ENCODE results near the gene NR6A1.

NR6A1 gene

DNA sequence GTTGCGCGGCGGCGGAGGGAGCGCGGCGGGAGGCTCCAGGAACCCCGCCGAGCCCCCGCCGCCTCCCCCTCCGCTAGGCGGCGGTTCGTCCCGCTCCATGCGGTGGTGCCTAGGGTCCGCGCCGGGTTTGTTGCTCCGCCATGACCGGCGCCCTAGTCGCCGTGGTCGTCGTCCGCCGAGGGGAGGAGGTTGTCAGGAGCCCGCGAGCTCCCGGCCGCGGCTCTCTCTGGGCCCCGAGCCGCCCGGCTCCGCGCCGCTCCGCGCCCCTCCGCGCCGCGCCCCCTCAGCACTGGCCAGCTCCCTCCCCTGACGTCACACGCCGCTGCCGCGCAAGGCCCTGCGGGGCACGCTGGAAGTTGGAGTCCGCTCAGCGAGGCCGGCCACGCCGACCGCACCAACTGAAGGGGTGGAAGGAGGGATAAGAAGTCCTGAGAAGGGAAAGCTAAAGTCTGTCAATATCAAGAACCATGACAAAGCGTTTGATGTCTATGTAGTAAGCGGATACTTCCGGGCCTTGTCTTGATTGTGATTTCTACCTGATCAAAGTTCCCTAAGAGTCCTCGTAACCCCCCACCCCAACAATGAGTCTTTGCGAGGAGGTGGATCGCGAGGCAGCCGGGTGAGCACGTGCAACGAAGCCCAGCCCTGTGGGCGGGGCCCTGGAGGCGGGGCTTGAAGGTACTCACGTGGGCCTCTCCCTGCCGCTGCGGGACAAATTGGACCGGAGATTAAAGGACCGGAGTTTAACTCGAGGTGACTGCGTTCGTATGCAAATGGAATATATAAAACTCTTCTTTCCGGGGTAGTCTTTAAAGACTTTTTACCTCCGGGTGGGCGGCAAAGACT lies at the start of gene NR6A1:
TSS of gene NR6A1 (minus strand) at position 291 of the 846 bp plus-strand sequence.
- Histone ChIP-seq H3K4me3 (peak within 1 kb of the TSS; percentile 87), H3K27ac (peak within 1 kb of the TSS; percentile 86), H3K9ac (ENCODE audit: insufficient read length) (peak within 1 kb of the TSS; percentile 80), H3K36me3 (ENCODE audit: insufficient read depth, low read length) (no peaks in the 10 kb centered on the region), H3K9me3 (ENCODE audit: low read depth, low read length) (no peaks in the 10 kb centered on the region)
- peak; percentile 88 for DNase-seq (ENCODE audit: low read depth, low spot score)
- no peak; the same call in 1 of the 2 replicates for TF ChIP-seq POLR2AphosphoS5 (IDR thresholded peaks at IDR 0.05; ENCODE audit: borderline replicate concordance, low read depth, low read length)
- no peak for TF ChIP-seq EZH2 (IDR thresholded peaks at IDR 0.05)
- no peak for TF ChIP-seq FOXP2 (optimal IDR thresholded peaks at IDR 0.05; ENCODE audit: control extremely low read depth, extremely low read length, insufficient read depth)

- H3K9ac ChIP-seq (ENCODE audit: insufficient read length): no peak overlapping the region
- H3K9me3 ChIP-seq (ENCODE audit: low read depth, low read length): no peaks in the 10 kb centered on the region
- no peak overlapping the region for H3K27ac ChIP-seq
- no peak for DNase-seq (ENCODE audit: low read depth, low spot score)
- no peak overlapping the region for H3K4me3 ChIP-seq
- no peaks in the 10 kb centered on the region for H3K36me3 ChIP-seq (ENCODE audit: insufficient read depth, low read length)
- no peak for TF ChIP-seq POLR2AphosphoS5 (IDR thresholded peaks at IDR 0.05; ENCODE audit: borderline replicate concordance, low read depth, low read length)
- no peak for TF ChIP-seq FOXP2 (optimal IDR thresholded peaks at IDR 0.05; ENCODE audit: control extremely low read depth, extremely low read length, insufficient read depth)
- no peak for TF ChIP-seq EZH2 (IDR thresholded peaks at IDR 0.05)
These were observed 47.5 kb upstream of the NR6A1 start for GRCh38 chr9:124818431-124819281.

DNA sequence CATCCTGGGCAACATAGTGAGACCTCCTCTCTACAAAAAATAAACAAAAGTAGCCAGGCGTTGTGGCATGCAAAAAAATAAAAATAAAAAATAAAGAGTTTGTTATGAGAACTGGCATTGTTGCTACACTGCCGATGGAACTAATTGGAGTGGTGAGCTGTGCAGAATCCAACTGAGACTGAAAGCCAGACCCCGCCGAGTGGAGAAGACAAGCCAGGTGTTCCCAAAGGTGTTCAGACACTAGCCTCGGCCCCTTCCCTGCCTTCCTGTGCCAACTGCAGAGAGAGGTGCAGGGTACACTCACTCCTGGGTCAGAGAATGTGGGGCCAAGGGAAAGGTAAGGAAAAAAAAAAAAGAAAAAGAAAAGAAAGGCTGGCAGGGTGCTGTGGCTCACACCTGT lies 44.5 kb upstream of the NR6A1 start:
- no peaks in the 10 kb centered on the region for H3K36me3 ChIP-seq (ENCODE audit: insufficient read depth, low read length)
- no peak for TF ChIP-seq FOXP2 (optimal IDR thresholded peaks at IDR 0.05; ENCODE audit: control extremely low read depth, extremely low read length, insufficient read depth)
- TF ChIP-seq POLR2AphosphoS5 (IDR thresholded peaks at IDR 0.05; ENCODE audit: borderline replicate concordance, low read depth, low read length): no peak
- no peak for TF ChIP-seq EZH2 (IDR thresholded peaks at IDR 0.05)
- no peak for DNase-seq (ENCODE audit: low read depth, low spot score)
- no peak overlapping the region for H3K4me3 ChIP-seq
- H3K27ac ChIP-seq: no peak overlapping the region
- H3K9ac ChIP-seq (ENCODE audit: insufficient read length): no peak overlapping the region
- no peaks in the 10 kb centered on the region for H3K9me3 ChIP-seq (ENCODE audit: low read depth, low read length)

DNA sequence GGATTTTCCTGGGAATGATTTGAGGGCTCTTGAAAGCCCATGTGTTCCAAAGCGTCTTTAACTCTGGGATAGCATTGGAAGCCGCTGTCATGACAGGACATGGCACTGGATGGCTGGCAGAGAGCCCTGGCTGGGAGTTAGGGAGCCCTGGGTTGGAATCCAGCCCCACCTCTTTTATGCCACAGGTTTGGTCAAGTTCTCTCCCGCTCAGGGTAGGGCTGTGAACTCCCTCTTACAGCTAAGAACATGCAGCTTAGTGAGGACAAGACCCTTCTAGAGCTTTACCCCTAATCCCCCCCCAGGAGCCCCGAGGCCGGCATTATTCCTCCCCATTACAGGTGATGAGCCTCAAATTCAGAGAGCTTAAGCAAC lies 43.0 kb upstream of the NR6A1 start:
- no peak for DNase-seq (ENCODE audit: low read depth, low spot score)
- no peak for TF ChIP-seq EZH2 (IDR thresholded peaks at IDR 0.05)
- TF ChIP-seq POLR2AphosphoS5 (IDR thresholded peaks at IDR 0.05; ENCODE audit: borderline replicate concordance, low read depth, low read length): no peak
- no peak for TF ChIP-seq FOXP2 (optimal IDR thresholded peaks at IDR 0.05; ENCODE audit: control extremely low read depth, extremely low read length, insufficient read depth)
- Histone ChIP-seq H3K4me3 (no peak overlapping the region), H3K9ac (ENCODE audit: insufficient read length) (no peak overlapping the region), H3K36me3 (ENCODE audit: insufficient read depth, low read length) (no peaks in the 10 kb centered on the region), H3K9me3 (ENCODE audit: low read depth, low read length) (no peaks in the 10 kb centered on the region), H3K27ac (no peak overlapping the region)

DNA sequence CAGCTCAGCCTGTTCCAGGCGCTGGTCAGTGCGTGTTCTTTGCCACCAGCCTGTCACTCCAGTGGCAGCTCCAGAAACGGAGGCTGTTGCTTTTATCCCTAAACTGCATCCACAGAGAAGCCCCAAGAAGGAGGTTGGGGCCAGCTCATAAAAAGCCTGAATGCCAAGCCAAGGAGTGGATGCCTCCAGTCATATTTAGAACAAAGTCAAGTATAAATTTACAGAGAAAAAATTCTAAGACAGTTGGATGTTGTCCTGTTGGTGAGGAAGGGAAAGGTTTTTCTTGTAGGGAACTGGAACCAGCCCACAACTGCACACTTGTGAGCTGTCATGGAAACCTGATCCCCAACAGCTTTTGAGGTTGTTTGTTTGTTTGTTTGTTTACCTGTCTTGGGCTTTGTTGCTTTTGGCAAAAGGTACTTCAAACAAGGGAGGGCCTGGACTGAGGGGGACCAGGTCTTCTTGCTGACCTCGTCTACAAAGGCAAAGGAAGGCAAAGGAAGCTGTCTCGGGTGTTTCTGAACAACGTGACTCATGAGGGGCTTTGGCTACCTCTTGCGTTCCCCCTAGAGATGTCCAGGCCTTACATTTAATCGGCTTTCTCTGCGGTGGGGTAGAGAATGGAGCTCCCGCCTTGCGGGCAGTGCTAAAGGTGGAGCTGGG lies 42.5 kb upstream of the NR6A1 start:
- Histone ChIP-seq H3K9me3 (ENCODE audit: low read depth, low read length) (no peaks in the 10 kb centered on the region), H3K27ac (no peak overlapping the region), H3K4me3 (no peak overlapping the region), H3K9ac (ENCODE audit: insufficient read length) (no peak overlapping the region), H3K36me3 (ENCODE audit: insufficient read depth, low read length) (no peaks in the 10 kb centered on the region)
- no peak for TF ChIP-seq EZH2 (IDR thresholded peaks at IDR 0.05)
- TF ChIP-seq POLR2AphosphoS5 (IDR thresholded peaks at IDR 0.05; ENCODE audit: borderline replicate concordance, low read depth, low read length): no peak
- no peak for TF ChIP-seq FOXP2 (optimal IDR thresholded peaks at IDR 0.05; ENCODE audit: control extremely low read depth, extremely low read length, insufficient read depth)
- DNase-seq (ENCODE audit: low read depth, low spot score): no peak

GRCh38 chr9:124813041-124813440 lies 41.9 kb upstream of the NR6A1 start:
- no peak overlapping the region for H3K9ac ChIP-seq (ENCODE audit: insufficient read length)
- H3K27ac ChIP-seq: no peak overlapping the region
- no peak overlapping the region for H3K4me3 ChIP-seq
- H3K36me3 ChIP-seq (ENCODE audit: insufficient read depth, low read length): no peaks in the 10 kb centered on the region
- DNase-seq (ENCODE audit: low read depth, low spot score): no peak
- H3K9me3 ChIP-seq (ENCODE audit: low read depth, low read length): no peaks in the 10 kb centered on the region
- TF ChIP-seq FOXP2 (optimal IDR thresholded peaks at IDR 0.05; ENCODE audit: control extremely low read depth, extremely low read length, insufficient read depth): no peak
- TF ChIP-seq POLR2AphosphoS5 (IDR thresholded peaks at IDR 0.05; ENCODE audit: borderline replicate concordance, low read depth, low read length): no peak

DNA sequence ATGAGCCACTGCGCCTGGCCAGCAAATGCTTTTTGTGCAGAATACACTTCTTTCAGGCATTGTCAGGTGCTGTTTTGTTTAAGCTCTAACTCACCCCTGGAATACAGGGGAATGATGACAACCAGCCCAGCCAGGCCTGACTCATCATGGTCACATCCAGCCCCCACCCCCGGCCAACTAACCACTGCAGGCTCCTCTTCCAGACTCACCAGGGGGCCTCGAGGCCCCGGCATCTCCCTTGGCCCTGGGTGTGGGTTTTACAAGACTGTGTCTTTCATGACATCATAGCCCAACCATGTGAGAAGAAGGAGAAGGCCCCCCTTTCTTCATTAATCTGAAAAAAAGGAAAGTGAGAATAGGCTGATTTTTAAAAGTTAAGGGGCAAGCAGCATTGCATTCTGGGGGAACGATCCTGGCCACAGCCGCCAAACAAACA lies 41.3 kb upstream of the NR6A1 start:
- Histone ChIP-seq H3K9me3 (ENCODE audit: low read depth, low read length) (no peaks in the 10 kb centered on the region), H3K27ac (no peak overlapping the region), H3K4me3 (no peak overlapping the region), H3K36me3 (ENCODE audit: insufficient read depth, low read length) (no peaks in the 10 kb centered on the region), H3K9ac (ENCODE audit: insufficient read length) (no peak overlapping the region)
- DNase-seq (ENCODE audit: low read depth, low spot score): no peak
- no peak for TF ChIP-seq EZH2 (IDR thresholded peaks at IDR 0.05)
- no peak for TF ChIP-seq POLR2AphosphoS5 (IDR thresholded peaks at IDR 0.05; ENCODE audit: borderline replicate concordance, low read depth, low read length)
- no peak for TF ChIP-seq FOXP2 (optimal IDR thresholded peaks at IDR 0.05; ENCODE audit: control extremely low read depth, extremely low read length, insufficient read depth)
